ENCODE results near the gene MCFD2.
A peak's percentile ranks its signal among the peaks of the same experiment; 100 is the strongest.

Gene MCFD2

GRCh38 chr2:46855805-46856204 lies 59.8 kb downstream of the MCFD2 start:
- ATAC-seq (ENCODE audit: low read depth) (peak; percentile 58), DNase-seq (ENCODE audit: low spot score) (no peak)
- no peaks in the 10 kb centered on the region for H3K27me3 ChIP-seq (ENCODE audit: insufficient read depth, poor library complexity, severe bottlenecking)
- peaks cover 51% of the 10 kb centered on the region for H3K4me1 ChIP-seq (ENCODE audit: insufficient read depth, poor library complexity, severe bottlenecking)
- no peak overlapping the region for H3K4me3 ChIP-seq (ENCODE audit: severe bottlenecking)
- peak overlapping the region; percentile 100 for H3K27ac ChIP-seq (ENCODE audit: poor library complexity, severe bottlenecking)
- H3K36me3 ChIP-seq (ENCODE audit: low read depth), result no peaks in the 10 kb centered on the region
- no peaks in the 10 kb centered on the region for H3K9me3 ChIP-seq (ENCODE audit: severe bottlenecking)
- TF ChIP-seq CTCF (IDR thresholded peaks at IDR 0.05; ENCODE audit: poor library complexity, severe bottlenecking), result no peak

GRCh38 chr2:46854260-46854659 lies 61.3 kb downstream of the MCFD2 start:
- no peak for ATAC-seq (ENCODE audit: low read depth)
- DNase-seq (ENCODE audit: low spot score), result no peak
- H3K4me3 ChIP-seq (ENCODE audit: severe bottlenecking), result no peak overlapping the region
- TF ChIP-seq CTCF (IDR thresholded peaks at IDR 0.05; ENCODE audit: poor library complexity, severe bottlenecking), result no peak
- no peaks in the 10 kb centered on the region for H3K27me3 ChIP-seq (ENCODE audit: insufficient read depth, poor library complexity, severe bottlenecking)
- no peaks in the 10 kb centered on the region for H3K36me3 ChIP-seq (ENCODE audit: low read depth)
- H3K9me3 ChIP-seq (ENCODE audit: severe bottlenecking), result no peaks in the 10 kb centered on the region
- peaks cover 67% of the 10 kb centered on the region for H3K4me1 ChIP-seq (ENCODE audit: insufficient read depth, poor library complexity, severe bottlenecking)
- peak overlapping the region; percentile 100 for H3K27ac ChIP-seq (ENCODE audit: poor library complexity, severe bottlenecking)

- H3K4me3 ChIP-seq (ENCODE audit: severe bottlenecking), result no peak overlapping the region
- no peaks in the 10 kb centered on the region for H3K27me3 ChIP-seq (ENCODE audit: insufficient read depth, poor library complexity, severe bottlenecking)
- TF ChIP-seq CTCF (IDR thresholded peaks at IDR 0.05; ENCODE audit: poor library complexity, severe bottlenecking), result no peak
- peaks cover 71% of the 10 kb centered on the region for H3K4me1 ChIP-seq (ENCODE audit: insufficient read depth, poor library complexity, severe bottlenecking)
- no peak for DNase-seq (ENCODE audit: low spot score)
- H3K36me3 ChIP-seq (ENCODE audit: low read depth), result no peaks in the 10 kb centered on the region
- H3K9me3 ChIP-seq (ENCODE audit: severe bottlenecking), result no peaks in the 10 kb centered on the region
- H3K27ac ChIP-seq (ENCODE audit: poor library complexity, severe bottlenecking), result peak overlapping the region; percentile 100
- ATAC-seq (ENCODE audit: low read depth), result no peak
Observed at GRCh38 chr2:46852598-46852997, 63.0 kb downstream of the MCFD2 start.

DNA sequence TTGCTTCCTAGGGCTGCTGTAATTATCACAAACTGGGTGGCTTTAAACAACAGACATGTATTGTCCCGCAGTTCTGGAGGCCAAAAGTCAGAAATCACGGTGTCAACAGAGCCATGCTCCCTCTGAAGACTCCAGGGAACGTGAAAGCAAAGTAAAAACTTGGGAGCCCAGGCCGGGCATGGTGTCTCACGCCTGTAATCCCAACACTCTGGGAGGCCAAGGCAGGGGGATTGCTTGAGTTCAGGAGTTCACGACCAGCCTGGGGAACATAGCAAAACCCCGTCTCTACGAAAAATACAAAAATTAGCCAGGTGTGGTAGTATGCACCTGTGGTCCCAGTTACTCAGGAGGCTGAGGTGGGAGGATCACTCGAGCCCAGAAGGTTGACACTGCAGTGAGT lies 63.5 kb downstream of the MCFD2 start:
- ATAC-seq (ENCODE audit: low read depth), result no peak
- no peak for DNase-seq (ENCODE audit: low spot score)
- H3K9me3 ChIP-seq (ENCODE audit: severe bottlenecking), result no peaks in the 10 kb centered on the region
- peaks cover 72% of the 10 kb centered on the region for H3K4me1 ChIP-seq (ENCODE audit: insufficient read depth, poor library complexity, severe bottlenecking)
- TF ChIP-seq CTCF (IDR thresholded peaks at IDR 0.05; ENCODE audit: poor library complexity, severe bottlenecking), result no peak
- H3K4me3 ChIP-seq (ENCODE audit: severe bottlenecking), result no peak overlapping the region
- no peaks in the 10 kb centered on the region for H3K36me3 ChIP-seq (ENCODE audit: low read depth)
- H3K27ac ChIP-seq (ENCODE audit: poor library complexity, severe bottlenecking), result peak overlapping the region; percentile 100
- no peaks in the 10 kb centered on the region for H3K27me3 ChIP-seq (ENCODE audit: insufficient read depth, poor library complexity, severe bottlenecking)
